SK-N-SH (cell line): ENCODE data around the gene BRWD1. TPM values are rescaled to one million over a fixed set of nuclear protein-coding genes. Genes with fewer than 3 reads are reported as not detected.

Experiments used
- CTCF ChIA-PET: fragments of 300-600, 350-600 bp; formaldehyde crosslinking; extraction: SDS; loops from one replicate; lab custom pipeline; 2021; lab: Yijun Ruan, JAX
- POLR2A ChIA-PET: fragments of 350-600 bp; sonication (Branson Sonifier 250); formaldehyde crosslinking; extraction: SDS; loops from one replicate; lab custom pipeline; 2020; ENCODE audit warnings: antibody characterized with exemption, inconsistent platforms; lab: Yijun Ruan, JAX
- DNase-seq: peaks from one replicate; pipeline ENCODE4 v3.0.0; 2012
- H2AFZ ChIP-seq: fragments of 200-600 bp; sonication (generic); 2 replicates; pipeline ENCODE4 v1.8.1; 2016; ENCODE audit warnings: antibody characterized with exemption, mild to moderate bottlenecking, low read depth
- H3F3A ChIP-seq: fragments of 200-600 bp; sonication (generic); replicated peaks from 2 replicates; pipeline ENCODE3; 2016; ENCODE audit warnings: antibody characterized with exemption, mild to moderate bottlenecking; ENCODE audit not compliant: insufficient read depth
- H3K27ac ChIP-seq, 2 experiments: fragments of 200-500 bp in 1 of 2; fragments of 200-600 bp in 1 of 2; sonication (Bioruptor generic) in 1 of 2; sonication (generic), shearing (Covaris generic) in 1 of 2; 2 replicates each; pipeline versions ENCODE4 v1.5.1 to v1.6.1; 2014 to 2016; ENCODE audit warnings: low read depth in 2 of 2, inconsistent platforms in 1 of 2, low read length in 1 of 2, mild to moderate bottlenecking in 1 of 2, mixed read lengths in 1 of 2
- H3K27me3 ChIP-seq: fragments of 200-600 bp; sonication (generic), shearing (Covaris generic); 2 replicates; pipeline ENCODE4 v1.6.1; 2016; ENCODE audit warnings: mixed run types; ENCODE audit not compliant: insufficient read depth
- H3K36me3 ChIP-seq, 2 experiments: fragments of 200-500 bp in 1 of 2; fragments of 200-600 bp in 1 of 2; sonication (Bioruptor generic) in 1 of 2; sonication (generic) in 1 of 2; replicated peaks in 1 of 2; 2 replicates each; pipeline versions ENCODE3 to v1.5.1; 2014 to 2016; ENCODE audit warnings: low read length in 1 of 2, mild to moderate bottlenecking in 1 of 2; ENCODE audit not compliant: insufficient read depth in 2 of 2, control insufficient read depth in 1 of 2
- H3K4me1 ChIP-seq, 2 experiments: fragments of 200-500 bp in 1 of 2; fragments of 200-600 bp in 1 of 2; sonication (Bioruptor generic) in 1 of 2; sonication (generic), shearing (Covaris generic) in 1 of 2; 2 replicates each; pipeline versions ENCODE4 v1.5.1 to v1.6.1; 2014 to 2016; ENCODE audit warnings: low read depth in 1 of 2, low read length in 1 of 2, mixed run types in 1 of 2; ENCODE audit not compliant: insufficient read depth in 2 of 2, control insufficient read depth in 1 of 2
- H3K4me2 ChIP-seq: fragments of 200-600 bp; sonication (generic), shearing (Covaris generic); 2 replicates; pipeline ENCODE4 v1.6.1; 2017; ENCODE audit warnings: mixed run types
- H3K4me3 ChIP-seq, 2 experiments: fragments of 200-500 bp in 1 of 2; fragments of 200-600 bp in 1 of 2; sonication (Bioruptor generic) in 1 of 2; sonication (generic), shearing (Covaris generic) in 1 of 2; 2 replicates each; pipeline versions ENCODE4 v1.5.1 to v1.8.1; 2014 to 2016; ENCODE audit warnings: low read depth in 2 of 2, inconsistent platforms in 1 of 2, low read length in 1 of 2, mild to moderate bottlenecking in 1 of 2, mixed read lengths in 1 of 2, moderate library complexity in 1 of 2
- H3K79me2 ChIP-seq: fragments of 200-600 bp; sonication (generic); 2 replicates; pipeline ENCODE4 v1.8.1; 2017; ENCODE audit warnings: mild to moderate bottlenecking; ENCODE audit not compliant: insufficient read depth
- H3K9ac ChIP-seq: fragments of 200-600 bp; sonication (generic); 2 replicates; pipeline ENCODE4 v1.6.1; 2017; ENCODE audit warnings: mixed run types
- H3K9me2 ChIP-seq: fragments of 200-600 bp; sonication (generic); 2 replicates; pipeline ENCODE4 v1.6.1; 2017; ENCODE audit warnings: mixed run types
- H3K9me3 ChIP-seq: fragments of 200-600 bp; sonication (generic); 2 replicates; pipeline ENCODE4 v1.6.1; 2017; ENCODE audit warnings: mixed run types, mild to moderate bottlenecking, moderate library complexity
- H4K20me1 ChIP-seq: fragments of 200-600 bp; sonication (generic); 2 replicates; pipeline ENCODE4 v1.6.1; 2017; ENCODE audit warnings: mild to moderate bottlenecking, mixed run types; ENCODE audit not compliant: insufficient read depth
- CHD2 ChIP-seq: fragments of 150-350 bp; IDR thresholded peaks from 2 replicates; pipeline ENCODE4 v1.6.1; 2018; ENCODE audit warnings: low read length; ENCODE audit not compliant: partially characterized antibody
- FOSL2 ChIP-seq: IDR thresholded peaks from 2 replicates; pipeline ENCODE4 v1.4.0; 2012; ENCODE audit warnings: low read depth, mild to moderate bottlenecking, moderate library complexity, borderline replicate concordance
- NRF1 ChIP-seq: IDR thresholded peaks from 2 replicates; pipeline ENCODE4 v1.6.1; 2012; ENCODE audit warnings: low read depth, mild to moderate bottlenecking, low read length
- RCOR1 ChIP-seq: fragments of 150-350 bp; IDR thresholded peaks from 2 replicates; pipeline ENCODE4 v1.6.1; 2017; ENCODE audit warnings: antibody characterized with exemption, low read length
- WGBS: methylation state at CpG from one replicate; pipeline ENCODE4 v1.1.6; 2017; ENCODE audit warnings: low lambda C conversion rate; 5-methylcytosine and 5-hydroxymethylcytosine counted together
- polyA plus RNA-seq, 3 experiments: library from polyadenylated mRNA; depleted of rRNA; stranded (reverse); fragments of >200 nt; gene quantifications; 2 replicates each; pipeline ENCODE4 v1.2.3, GENCODE V29; 2012
- TF ChIP-seq, protein P1 (sequence below): fragments of 150-350 bp; IDR thresholded peaks from 2 replicates; pipeline ENCODE4 v1.6.1; 2017; ENCODE audit warnings: antibody characterized with exemption, low read length, low read depth, borderline replicate concordance
- TF ChIP-seq, protein P2 (sequence below): fragments of 150-350 bp; IDR thresholded peaks from 2 replicates; pipeline ENCODE4 v1.6.1; 2016; ENCODE audit warnings: mild to moderate bottlenecking, low read depth, low read length
- TF ChIP-seq, protein P3 (sequence below): IDR thresholded peaks from 2 replicates; pipeline ENCODE4; 2012

The BRWD1 gene
- polyA plus RNA-seq, 1 of the 3 experiments (the other 2 are of a cell fraction) = 7.9 TPM

DNA sequence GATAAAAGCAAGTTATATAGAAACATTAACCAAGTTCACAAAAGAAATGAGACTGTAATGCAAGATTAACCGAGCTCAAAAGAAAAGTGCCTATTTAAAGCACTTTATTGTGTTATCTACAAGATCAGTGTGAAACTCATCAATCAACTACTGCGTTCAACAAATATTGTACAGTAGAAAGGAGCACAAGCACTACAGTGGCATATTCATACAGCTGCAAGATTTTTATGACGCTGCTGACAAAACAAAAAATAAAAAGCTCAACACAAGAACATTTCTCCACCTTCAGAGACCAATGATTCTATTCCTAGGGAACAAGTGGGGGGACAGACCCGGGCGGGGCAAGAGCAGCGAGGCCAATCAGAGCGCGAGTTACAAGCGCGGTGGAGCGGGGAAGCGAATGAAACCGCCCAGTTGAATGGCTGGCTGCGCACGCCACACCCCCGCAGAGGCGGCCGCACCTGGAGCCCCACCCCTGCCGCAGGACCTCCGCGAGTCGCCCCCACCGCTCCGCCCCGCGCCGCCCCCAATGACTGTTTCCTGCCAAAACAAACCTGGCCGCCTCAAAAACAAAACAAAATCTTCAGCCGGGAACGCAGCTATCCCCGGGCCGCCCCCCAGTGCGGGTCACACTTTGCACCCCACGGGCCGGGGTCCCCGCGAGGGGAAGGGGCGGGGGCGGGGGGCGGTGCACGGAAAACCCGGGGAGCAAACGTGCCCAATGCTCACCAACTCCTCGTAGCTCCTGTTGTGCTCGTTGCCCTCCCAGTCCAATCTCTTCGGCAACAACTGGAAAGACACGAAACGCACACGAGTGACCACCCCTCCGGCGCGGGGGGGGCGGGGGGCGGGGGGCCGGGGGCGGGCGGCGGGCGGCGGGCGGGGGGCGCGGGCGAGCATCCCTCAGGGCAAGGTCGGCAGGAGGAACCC, 1.1 kb downstream of the BRWD1 start:
- no peaks in the 10 kb centered on the region for H3K27me3 ChIP-seq
- ChIA-PET POLR2A (interaction anchor here (1.3 to 3.0 kb wide), 2 partner anchors 15 to 36 kb away, joined by 4 to 24 read pairs; partner anchors contain the start of gene HMGN1), CTCF (interaction anchor here (0.6 to 3.3 kb wide), 3 partner anchors 35 to 75 kb away, joined by 3 to 24 read pairs (median 8); partner anchors contain the start of gene HMGN1)
- peak overlapping the region; percentile 62 for H3K4me2 ChIP-seq
- H3K9ac ChIP-seq = peak overlapping the region; percentile 88; the same call in 1 of the 2 replicates
- H3K36me3 ChIP-seq = peaks cover 18 to 38% of the 10 kb centered on the region in 2 experiments
- H3K4me3 ChIP-seq = peak overlapping the region; percentile 71 to 91
- peaks cover 10% of the 10 kb centered on the region for H3F3A ChIP-seq
- DNase-seq = peak; percentile 98
- H4K20me1 ChIP-seq = peaks cover 38% of the 10 kb centered on the region
- H3K4me1 ChIP-seq = peaks cover 5 to 13% of the 10 kb centered on the region in 2 experiments; a peak in 3 of 4 replicates
- H3K27ac ChIP-seq = peak overlapping the region; percentile 62 to 97
- TF ChIP-seq NRF1 (peak; percentile 55), RCOR1 (no peak), FOSL2 (no peak)
- TF ChIP-seq, protein P1, sequence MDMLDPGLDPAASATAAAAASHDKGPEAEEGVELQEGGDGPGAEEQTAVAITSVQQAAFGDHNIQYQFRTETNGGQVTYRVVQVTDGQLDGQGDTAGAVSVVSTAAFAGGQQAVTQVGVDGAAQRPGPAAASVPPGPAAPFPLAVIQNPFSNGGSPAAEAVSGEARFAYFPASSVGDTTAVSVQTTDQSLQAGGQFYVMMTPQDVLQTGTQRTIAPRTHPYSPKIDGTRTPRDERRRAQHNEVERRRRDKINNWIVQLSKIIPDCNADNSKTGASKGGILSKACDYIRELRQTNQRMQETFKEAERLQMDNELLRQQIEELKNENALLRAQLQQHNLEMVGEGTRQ = no peak
- TF ChIP-seq, protein P2, sequence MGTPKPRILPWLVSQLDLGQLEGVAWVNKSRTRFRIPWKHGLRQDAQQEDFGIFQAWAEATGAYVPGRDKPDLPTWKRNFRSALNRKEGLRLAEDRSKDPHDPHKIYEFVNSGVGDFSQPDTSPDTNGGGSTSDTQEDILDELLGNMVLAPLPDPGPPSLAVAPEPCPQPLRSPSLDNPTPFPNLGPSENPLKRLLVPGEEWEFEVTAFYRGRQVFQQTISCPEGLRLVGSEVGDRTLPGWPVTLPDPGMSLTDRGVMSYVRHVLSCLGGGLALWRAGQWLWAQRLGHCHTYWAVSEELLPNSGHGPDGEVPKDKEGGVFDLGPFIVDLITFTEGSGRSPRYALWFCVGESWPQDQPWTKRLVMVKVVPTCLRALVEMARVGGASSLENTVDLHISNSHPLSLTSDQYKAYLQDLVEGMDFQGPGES = no peak; the same call in 1 of the 2 replicates
- no peaks in the 10 kb centered on the region for H3K9me3 ChIP-seq
- no peaks in the 10 kb centered on the region for H3K9me2 ChIP-seq
- peaks cover 61% of the 10 kb centered on the region for H3K79me2 ChIP-seq
- WGBS = 3% methylated on average over 24 of the region's 65 CpGs
- H2AFZ ChIP-seq = no peak overlapping the region; the same call in 1 of the 2 replicates

DNA sequence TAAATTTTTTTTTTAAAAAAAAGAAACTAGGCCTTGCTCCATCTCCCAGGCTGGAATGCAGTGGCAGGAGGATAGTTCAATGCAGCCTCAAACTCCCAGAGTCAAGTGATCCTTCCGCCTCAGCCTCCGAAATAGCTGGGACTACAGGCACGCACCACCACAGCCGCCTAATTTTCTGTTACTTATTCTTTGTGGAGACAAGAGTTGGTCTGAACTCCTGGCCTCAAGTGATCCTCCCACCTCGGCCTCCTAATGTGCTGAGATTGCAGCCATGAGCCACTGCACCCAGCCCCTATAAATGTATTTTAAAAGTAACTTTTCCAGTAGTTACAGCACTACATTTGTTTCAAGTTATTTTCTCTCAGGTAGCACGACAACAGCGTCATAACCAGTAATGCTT, 2.3 kb downstream of the BRWD1 start:
- peaks cover 5 to 12% of the 10 kb centered on the region in 2 experiments; a peak in 3 of 4 replicates for H3K4me1 ChIP-seq
- WGBS = 87% methylated on average over 7 of the region's 7 CpGs
- H3K27me3 ChIP-seq = no peaks in the 10 kb centered on the region
- H3K9me2 ChIP-seq = no peaks in the 10 kb centered on the region
- H3K27ac ChIP-seq = peak overlapping the region in 1 of 2 experiments; percentile 22; a peak in 1 of 4 replicates
- no peak for DNase-seq
- H3K4me3 ChIP-seq = no peak overlapping the region
- no peak overlapping the region for H3K9ac ChIP-seq
- POLR2A ChIA-PET = no interaction called here
- TF ChIP-seq, protein P3, sequence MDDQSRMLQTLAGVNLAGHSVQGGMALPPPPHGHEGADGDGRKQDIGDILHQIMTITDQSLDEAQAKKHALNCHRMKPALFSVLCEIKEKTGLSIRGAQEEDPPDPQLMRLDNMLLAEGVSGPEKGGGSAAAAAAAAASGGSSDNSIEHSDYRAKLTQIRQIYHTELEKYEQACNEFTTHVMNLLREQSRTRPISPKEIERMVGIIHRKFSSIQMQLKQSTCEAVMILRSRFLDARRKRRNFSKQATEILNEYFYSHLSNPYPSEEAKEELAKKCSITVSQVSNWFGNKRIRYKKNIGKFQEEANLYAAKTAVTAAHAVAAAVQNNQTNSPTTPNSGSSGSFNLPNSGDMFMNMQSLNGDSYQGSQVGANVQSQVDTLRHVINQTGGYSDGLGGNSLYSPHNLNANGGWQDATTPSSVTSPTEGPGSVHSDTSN = no peak
- no peak for TF ChIP-seq NRF1
- no peak for TF ChIP-seq RCOR1
- no peak for TF ChIP-seq CHD2
- H3K36me3 ChIP-seq = peaks cover 19 to 49% of the 10 kb centered on the region in 2 experiments
- H2AFZ ChIP-seq = no peak overlapping the region
- no peaks in the 10 kb centered on the region for H3K9me3 ChIP-seq
- peaks cover 38% of the 10 kb centered on the region for H4K20me1 ChIP-seq
- H3K4me2 ChIP-seq = peak overlapping the region; percentile 62; the same call in 1 of the 2 replicates
- CTCF ChIA-PET = no interaction called here
- peaks cover 72% of the 10 kb centered on the region for H3K79me2 ChIP-seq
- peaks cover 10% of the 10 kb centered on the region for H3F3A ChIP-seq
